T-helper 1 cell treated with Interleukin-12 subunit alpha and Interleukin-12 subunit beta and Interleukin-4 antibody, amounts not matched to agents 30 ng/mL and 1 ng/mL, for 36 hours (primary cell): ENCODE results near the gene CEP152. TPM values are rescaled to one million over a fixed set of nuclear protein-coding genes. Genes with fewer than 3 reads are reported as not detected.
"Not testable (repeated sequence)": the region's sequence is repeated elsewhere in the genome, so short reads cannot be mapped to it uniquely, and the experiment has no call there.

Experiments
- intact Hi-C: fragments of 100-400 bp; cut with micrococcal nuclease; formaldehyde crosslinking; loops from one replicate; pipeline ENCODE4 v1.15.1; 2024
- total RNA-seq: library from RNA; stranded (reverse); gene quantifications from 2 replicates; pipeline ENCODE4 v1.2.3, GENCODE V29; 2022

Gene CEP152
- total RNA-seq, 1 donor from 2014 or later = 25.0 TPM

GRCh38 chr15:48811325-48811958 is 573 bp upstream of the CEP152 start:
- intact Hi-C loops = loop anchor here (1.0 to 10.0 kb wide), 17 partner anchors 17 to 1953 kb away; partner anchors contain the start of genes COPS2, DUT, EID1 and FAM227B

DNA sequence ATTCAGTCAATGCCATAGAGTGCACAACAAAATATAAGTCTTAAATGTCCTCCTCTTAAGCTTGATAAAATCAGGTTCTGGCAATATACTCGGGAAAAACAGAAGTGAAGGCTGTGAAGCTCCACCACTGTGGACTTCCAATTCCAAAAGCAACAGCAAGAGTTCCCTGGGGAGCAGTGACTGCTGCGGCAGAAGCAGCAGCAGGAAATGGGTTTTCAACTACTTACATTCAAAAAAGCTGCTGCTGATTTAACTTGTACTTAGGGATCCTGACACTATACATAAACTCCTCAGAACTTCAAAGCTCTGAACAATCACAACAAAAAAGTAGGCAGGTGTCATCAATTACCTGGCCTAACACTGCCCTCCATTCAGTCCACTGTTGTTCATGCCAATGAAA is 4.7 kb downstream of the CEP152 start:
- intact Hi-C loops = no loop called here

GRCh38 chr15:48805591-48805990 is 5.3 kb downstream of the CEP152 start:
- intact Hi-C loops = no loop called here

DNA sequence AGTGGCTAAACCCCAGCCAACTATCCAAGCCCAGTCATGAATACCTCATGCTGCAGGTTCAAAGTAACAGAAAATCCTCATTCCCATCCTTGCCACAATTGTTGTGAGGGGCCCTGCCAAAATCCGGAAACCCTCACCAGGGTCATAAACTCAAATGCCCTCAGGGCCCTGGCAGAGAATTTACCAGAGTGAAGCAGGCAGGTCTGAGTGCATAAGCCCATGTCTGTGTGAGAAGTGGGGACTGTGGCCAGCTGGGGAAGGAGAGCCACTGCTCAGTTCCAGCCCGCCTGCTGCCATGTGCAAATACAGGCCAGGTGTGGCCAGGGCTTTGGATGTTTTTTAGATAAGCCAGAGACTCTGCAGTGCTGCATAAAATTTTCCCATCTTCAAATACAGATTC is 7.0 kb downstream of the CEP152 start:
- intact Hi-C loops = no loop called here

DNA sequence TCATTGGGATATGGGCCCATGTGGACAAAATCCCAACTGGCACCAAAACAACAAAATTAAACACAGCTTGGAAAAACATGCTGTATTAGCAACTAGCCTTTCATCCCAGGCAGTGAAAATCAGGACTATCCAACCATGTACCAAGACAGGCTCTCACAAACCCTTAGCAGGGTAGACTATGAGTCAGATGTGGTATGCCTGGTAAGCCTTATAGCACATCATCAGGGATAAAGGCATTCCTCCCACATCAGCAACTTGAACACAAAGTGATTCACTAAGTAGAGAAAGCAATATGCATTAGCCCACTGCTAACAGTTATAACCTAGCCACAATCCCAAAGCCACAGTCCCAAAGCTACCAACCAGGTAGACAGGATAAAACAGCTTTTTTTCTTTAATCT is 8.0 kb downstream of the CEP152 start:
- intact Hi-C loops = no loop called here

- intact Hi-C loops = no loop called here
These were observed 8.6 kb downstream of the CEP152 start for GRCh38 chr15:48802257-48802656.

DNA sequence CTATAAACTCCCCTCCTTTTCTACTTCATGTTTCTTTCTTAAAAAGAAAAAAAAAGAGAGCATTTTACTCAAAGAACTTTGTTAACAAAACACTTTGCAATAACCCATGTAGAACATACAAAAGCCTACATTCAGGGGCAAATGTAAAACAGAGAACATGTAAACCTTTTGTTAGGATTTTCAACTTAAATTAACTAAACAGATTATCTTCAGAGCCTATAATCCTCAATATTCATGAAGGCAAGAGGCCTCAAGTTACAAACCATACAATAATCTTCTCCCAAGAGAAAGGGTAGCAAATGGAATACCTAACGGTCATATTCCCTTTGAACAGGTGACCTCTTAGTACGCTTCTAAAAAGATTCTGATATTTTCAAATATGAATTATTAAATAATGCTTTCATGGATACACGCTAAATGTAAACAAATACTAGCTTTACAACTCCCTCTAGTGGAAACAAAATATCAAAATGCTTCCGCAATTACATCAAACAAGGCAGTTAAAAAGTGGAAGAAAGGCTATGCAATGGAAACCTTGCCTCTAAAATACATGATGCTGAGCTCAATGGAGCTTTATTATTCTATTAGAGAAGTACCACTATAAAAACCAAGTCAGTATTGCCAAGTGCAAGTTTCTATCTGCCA is 9.9 kb downstream of the CEP152 start:
- intact Hi-C loops = loop anchor here (1.0 kb wide), 2 partner anchors 9 to 443 kb away; no protein-coding TSS in a partner anchor

- intact Hi-C loops = no loop called here
These were observed 10.6 kb downstream of the CEP152 start for GRCh38 chr15:48800245-48800644.

GRCh38 chr15:48798319-48798718 is 12.6 kb downstream of the CEP152 start:
- intact Hi-C loops = no loop called here

GRCh38 chr15:48796930-48797329 is 13.9 kb downstream of the CEP152 start:
- intact Hi-C loops = no loop called here

DNA sequence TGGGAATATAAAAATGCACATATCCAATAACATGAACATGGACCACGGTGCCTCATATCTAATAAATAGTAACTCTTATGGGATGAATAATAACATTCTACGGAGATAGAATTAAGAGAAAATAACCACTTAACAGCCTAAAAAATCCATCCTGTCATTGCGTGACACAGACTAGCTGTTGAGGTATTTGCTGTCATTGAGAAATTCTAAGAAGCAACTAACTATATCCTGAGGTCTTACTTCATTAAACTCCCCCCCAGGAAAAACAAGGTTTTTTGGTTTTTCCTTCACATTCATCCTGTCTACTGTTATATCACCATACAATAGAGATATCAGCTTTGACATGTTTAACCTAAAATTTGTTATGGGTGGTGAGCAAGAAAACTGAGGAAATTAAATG is 14.3 kb downstream of the CEP152 start:
- intact Hi-C loops = no loop called here

- intact Hi-C loops = loop anchor here (2.0 kb wide), 1 partner anchor 15 kb away; the partner anchor contains the start of gene CEP152
These were observed 15.0 kb downstream of the CEP152 start for GRCh38 chr15:48795901-48796300.

- intact Hi-C loops = loop anchor here (2.0 kb wide), 1 partner anchor 16 kb away; the partner anchor contains the start of gene CEP152
These were observed 16.2 kb downstream of the CEP152 start for GRCh38 chr15:48794697-48795134.

GRCh38 chr15:48792408-48792807 is 18.5 kb downstream of the CEP152 start:
- intact Hi-C loops = no loop called here

DNA sequence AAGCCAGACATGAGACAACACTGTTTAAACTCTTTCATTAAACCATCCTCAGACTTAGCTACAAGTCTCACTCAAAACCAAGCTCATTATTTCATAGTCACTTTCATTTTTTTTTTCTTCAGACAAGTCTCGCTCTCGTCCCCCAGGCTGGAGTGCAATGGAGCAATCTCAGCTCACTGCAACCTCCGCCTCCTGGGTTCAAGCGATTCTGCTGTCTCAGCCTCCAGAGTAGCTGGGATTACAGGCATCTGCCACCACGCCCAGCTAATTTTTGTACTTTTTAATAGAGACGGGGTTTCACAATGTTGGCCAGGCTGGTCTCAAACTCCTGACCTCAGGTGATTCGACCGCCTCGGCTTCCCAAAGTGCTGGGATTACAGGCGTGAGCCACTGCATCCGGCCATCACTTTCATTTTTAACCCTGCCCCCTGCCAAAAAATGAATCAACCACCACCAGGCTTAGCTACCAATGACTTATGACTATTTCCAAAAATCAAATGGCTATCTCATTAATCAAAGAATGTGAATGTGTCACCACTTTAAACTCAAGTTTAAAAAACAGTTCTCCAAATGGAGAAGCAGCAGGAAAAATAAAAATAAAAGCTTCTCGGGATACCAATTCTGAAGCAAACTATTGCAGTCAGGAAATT is 20.3 kb downstream of the CEP152 start:
- intact Hi-C loops = not testable (repeated sequence)

DNA sequence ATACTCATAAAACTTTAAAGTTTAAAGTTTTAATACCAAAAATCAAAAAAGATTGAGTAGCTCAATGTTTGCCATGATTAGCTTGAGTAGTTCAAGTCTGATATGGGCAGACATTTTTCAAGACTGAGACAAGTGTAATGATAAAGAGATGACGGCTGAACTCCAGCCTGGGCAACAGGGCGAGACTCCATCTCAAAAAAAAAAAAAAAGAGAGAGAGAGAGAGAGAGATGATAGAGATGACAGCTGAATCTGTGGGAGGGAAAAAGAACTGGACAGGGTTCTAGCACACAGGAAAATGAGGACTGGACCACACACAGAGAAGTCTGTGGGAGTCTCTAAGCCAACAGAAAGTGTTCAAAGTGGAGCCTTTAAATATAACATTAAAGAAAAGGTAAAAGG is 25.2 kb downstream of the CEP152 start:
- intact Hi-C loops = no loop called here

GRCh38 chr15:48785195-48785594 is 25.7 kb downstream of the CEP152 start:
- intact Hi-C loops = no loop called here

- intact Hi-C loops = no loop called here
These were observed 26.1 kb downstream of the CEP152 start for GRCh38 chr15:48784756-48785155.

- intact Hi-C loops = no loop called here
These were observed 28.0 kb downstream of the CEP152 start for GRCh38 chr15:48782911-48783310.

GRCh38 chr15:48781481-48782081 is 29.3 kb downstream of the CEP152 start:
- intact Hi-C loops = no loop called here

DNA sequence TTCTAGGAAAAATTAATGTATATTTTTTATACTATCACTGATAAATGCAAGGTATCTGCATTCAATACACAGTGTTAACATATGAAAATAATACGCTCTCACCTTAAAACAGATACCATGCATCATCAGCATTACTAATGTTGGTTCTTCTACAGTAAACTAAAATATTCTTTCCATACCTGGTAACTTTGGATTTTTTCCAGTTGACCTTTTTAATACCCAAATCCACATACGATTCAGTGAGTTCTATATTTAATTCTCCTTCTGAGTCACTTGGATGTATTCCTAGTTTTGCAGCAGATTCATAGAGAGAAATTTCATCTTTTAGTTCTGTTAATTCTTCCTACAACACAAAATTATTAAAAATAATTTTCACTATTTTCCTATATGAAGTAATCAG is 29.9 kb downstream of the CEP152 start:
- intact Hi-C loops = no loop called here

DNA sequence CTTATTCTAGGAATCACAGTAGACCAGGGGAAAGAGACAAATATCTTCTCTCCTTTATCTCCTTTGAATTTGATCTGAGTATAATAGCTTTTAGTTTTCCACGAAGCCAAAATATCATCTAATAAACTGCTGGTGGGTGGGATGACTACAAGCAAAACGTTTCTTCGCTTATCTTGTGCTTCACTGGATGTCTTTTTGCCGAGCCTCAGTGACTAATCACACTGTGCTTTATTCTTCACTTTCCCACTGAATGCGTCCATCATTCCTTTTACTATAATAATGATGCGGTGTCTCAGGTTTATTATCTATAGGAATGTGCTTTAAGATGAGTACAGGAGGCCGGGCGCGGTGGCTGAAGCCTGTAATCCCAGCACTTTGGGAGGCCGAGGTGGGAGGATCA is 32.5 kb downstream of the CEP152 start:
- intact Hi-C loops = no loop called here
